H9 (cell line): ENCODE measurements around the gene SCO2. TPM values are rescaled to one million over a fixed set of nuclear protein-coding genes. Genes with fewer than 3 reads are reported as not detected.

Source experiments
- DNase-seq: peaks from one replicate; pipeline ENCODE4 v3.0.0-alpha.2; 2017
- H2AFZ ChIP-seq: one replicate; pipeline ENCODE4 v1.6.1; 2013; ENCODE audit warnings: mild to moderate bottlenecking, low read length, control low read depth, moderate library complexity
- H2AK5ac ChIP-seq: 2 replicates; pipeline ENCODE4 v1.6.1; 2013; ENCODE audit warnings: low read length, control low read depth, mixed read lengths; ENCODE audit not compliant: insufficient read length
- H2BK120ac ChIP-seq: one replicate; pipeline ENCODE4 v1.6.1; 2013; ENCODE audit warnings: low read depth, mild to moderate bottlenecking, low read length, control low read depth, inconsistent platforms; ENCODE audit not compliant: poor library complexity, severe bottlenecking
- H2BK12ac ChIP-seq: 2 replicates; pipeline ENCODE4 v1.6.1; 2013; ENCODE audit warnings: low read length, control low read depth, mixed read lengths, low read depth; ENCODE audit not compliant: insufficient read length
- H2BK15ac ChIP-seq: 2 replicates; pipeline ENCODE4 v1.6.1; 2013; ENCODE audit warnings: low read depth, low read length, control low read depth
- H2BK20ac ChIP-seq: one replicate; pipeline ENCODE4 v1.6.1; 2013; ENCODE audit warnings: low read depth, mild to moderate bottlenecking, low read length, control low read depth, inconsistent platforms; ENCODE audit not compliant: poor library complexity, severe bottlenecking
- H2BK5ac ChIP-seq: 2 replicates; pipeline ENCODE4 v1.6.1; 2013; ENCODE audit warnings: low read length, control low read depth, mixed read lengths; ENCODE audit not compliant: insufficient read length
- H3K14ac ChIP-seq: 2 replicates; pipeline ENCODE4 v1.6.1; 2013; ENCODE audit warnings: low read length, control low read depth; ENCODE audit not compliant: insufficient read depth
- H3K18ac ChIP-seq: 2 replicates; pipeline ENCODE4 v1.6.1; 2013; ENCODE audit warnings: low read depth, mild to moderate bottlenecking, mixed read lengths, low read length, control low read depth; ENCODE audit not compliant: insufficient read length
- H3K23ac ChIP-seq: 2 replicates; pipeline ENCODE4 v1.6.1; 2013; ENCODE audit warnings: low read length, control low read depth, mixed read lengths, low read depth; ENCODE audit not compliant: insufficient read length
- H3K23me2 ChIP-seq: 2 replicates; pipeline ENCODE4 v1.6.1; 2013; ENCODE audit warnings: low read depth, mild to moderate bottlenecking, mixed read lengths, low read length, control low read depth; ENCODE audit not compliant: insufficient read length, poor library complexity, severe bottlenecking
- H3K27ac ChIP-seq: 2 replicates; pipeline ENCODE4 v1.5.1; 2013; ENCODE audit warnings: low read length, control low read depth, mixed read lengths, low read depth; ENCODE audit not compliant: insufficient read length
- H3K27me3 ChIP-seq: 2 replicates; pipeline ENCODE4 v1.6.1; 2013; ENCODE audit warnings: low read length, control low read depth, inconsistent platforms; ENCODE audit not compliant: insufficient read depth
- H3K4ac ChIP-seq: 2 replicates; pipeline ENCODE4 v1.6.1; 2013; ENCODE audit warnings: low read depth, mild to moderate bottlenecking, control low read depth, inconsistent platforms, low read length, moderate library complexity
- H3K4me1 ChIP-seq: 2 replicates; pipeline ENCODE4 v1.6.1; 2013; ENCODE audit warnings: low read length, control low read depth, inconsistent platforms; ENCODE audit not compliant: insufficient read depth
- H3K4me2 ChIP-seq: 2 replicates; pipeline ENCODE4 v1.6.1; 2013; ENCODE audit warnings: low read length, control low read depth, mixed read lengths; ENCODE audit not compliant: insufficient read length, insufficient read depth
- H3K56ac ChIP-seq: 2 replicates; pipeline ENCODE4 v1.6.1; 2013; ENCODE audit warnings: low read depth, mild to moderate bottlenecking, mixed read lengths, low read length, control low read depth; ENCODE audit not compliant: insufficient read length
- H3K79me1 ChIP-seq: 2 replicates; pipeline ENCODE4 v1.6.1; 2013; ENCODE audit warnings: low read depth, mild to moderate bottlenecking, moderate library complexity, low read length, control low read depth, inconsistent platforms; ENCODE audit not compliant: insufficient read depth, poor library complexity, severe bottlenecking
- H3K79me2 ChIP-seq: 2 replicates; pipeline ENCODE4 v1.6.1; 2013; ENCODE audit warnings: low read length, control low read depth, inconsistent platforms; ENCODE audit not compliant: insufficient read depth
- H3K9ac ChIP-seq: 2 replicates; pipeline ENCODE4 v1.6.1; 2013; ENCODE audit warnings: low read length, control low read depth, mixed read lengths; ENCODE audit not compliant: insufficient read length; ENCODE audit errors: extremely low read depth
- H3K9me3 ChIP-seq: one replicate; pipeline ENCODE4 v1.6.1; 2013; ENCODE audit warnings: low read depth, low read length, inconsistent platforms; ENCODE audit not compliant: control insufficient read depth
- H3T11ph ChIP-seq: one replicate; pipeline ENCODE4 v1.6.1; 2013; ENCODE audit warnings: mild to moderate bottlenecking, low read length, control low read depth, inconsistent platforms
- H4K20me1 ChIP-seq: one replicate; pipeline ENCODE4 v1.6.1; 2013; ENCODE audit not compliant: control insufficient read depth, insufficient read length, insufficient read depth
- H4K5ac ChIP-seq: 2 replicates; pipeline ENCODE4 v1.6.1; 2013; ENCODE audit warnings: low read depth, mild to moderate bottlenecking, mixed read lengths, low read length, control low read depth; ENCODE audit not compliant: insufficient read length
- H4K8ac ChIP-seq: replicated peaks from 2 replicates; pipeline ENCODE4 v1.6.1; 2013; ENCODE audit warnings: low read length, control low read depth, mixed read lengths, low read depth; ENCODE audit not compliant: insufficient read length
- H4K91ac ChIP-seq: 2 replicates; pipeline ENCODE4 v1.6.1; 2013; ENCODE audit warnings: low read depth, mild to moderate bottlenecking, moderate library complexity, mixed read lengths, low read length, control low read depth; ENCODE audit not compliant: insufficient read length
- H3K27ac Mint-ChIP-seq, 3 experiments: 2 replicates in 2 of 3; 3 replicates in 1 of 3; pipeline ENCODE4 v1.8.0; 2020 to 2021; ENCODE audit warnings: mixed read lengths in 3 of 3, mild to moderate bottlenecking in 1 of 3, moderate library complexity in 1 of 3
- H3K27me3 Mint-ChIP-seq: 2 replicates; pipeline ENCODE4 v1.8.0; 2021; ENCODE audit warnings: low read depth, mild to moderate bottlenecking, moderate library complexity, mixed read lengths
- H3K36me3 Mint-ChIP-seq, 3 experiments: 2 replicates in 2 of 3; 3 replicates in 1 of 3; pipeline ENCODE4 v1.8.0; 2020 to 2021; ENCODE audit warnings: low read depth in 3 of 3, mixed read lengths in 3 of 3; ENCODE audit not compliant: insufficient read depth in 1 of 3
- H3K4me1 Mint-ChIP-seq, 2 experiments: 2 replicates each; pipeline ENCODE4 v1.8.0; 2020; ENCODE audit warnings: mixed read lengths in 2 of 2
- H3K4me3 Mint-ChIP-seq, 2 experiments: 2 replicates in 1 of 2; 3 replicates in 1 of 2; pipeline ENCODE4 v1.8.0; 2020 to 2021; ENCODE audit warnings: mild to moderate bottlenecking in 2 of 2, mixed read lengths in 2 of 2, moderate library complexity in 1 of 2
- H3K9me3 Mint-ChIP-seq, 2 experiments: 2 replicates in 1 of 2; 3 replicates in 1 of 2; pipeline ENCODE4 v1.8.0; 2020; ENCODE audit warnings: mild to moderate bottlenecking in 2 of 2, mixed read lengths in 2 of 2, moderate library complexity in 1 of 2
- CTCF ChIP-seq: fragments of 200-600 bp; sonication (generic); conservative IDR thresholded peaks from 3 replicates; pipeline ENCODE4 v1.8.0; 2021; ENCODE audit warnings: antibody characterized with exemption, mild to moderate bottlenecking
- WGBS: extraction: QIAGEN DNeasy Blood & Tissue Kit; methylation state at CpG from one replicate; pipeline ENCODE4 v1.1.7; 2013; ENCODE audit warnings: missing lambda C conversion rate, low lambda C conversion rate, mixed read lengths; ENCODE audit not compliant: insufficient read length; ENCODE audit errors: extremely low coverage; 5-methylcytosine and 5-hydroxymethylcytosine counted together
- total RNA-seq: library from RNA; stranded (reverse); gene quantifications from 2 replicates; pipeline ENCODE4 v1.2.1, GENCODE V29; 2021

SCO2 gene
- total RNA-seq, 1 experiment from 2014 or later: 3.3 TPM

GRCh38 chr22:50505776-50506610, 19.4 kb downstream of the SCO2 start:
- H3K56ac ChIP-seq: no peak overlapping the region
- H3K79me2 ChIP-seq: peaks cover 9% of the 10 kb centered on the region; the same call in 1 of the 2 replicates
- no peak overlapping the region for H3K4me2 ChIP-seq
- H3K27me3 Mint-ChIP-seq: no peaks in the 10 kb centered on the region
- H3K14ac ChIP-seq: no peak overlapping the region
- no peaks in the 10 kb centered on the region for H4K20me1 ChIP-seq
- DNase-seq: peak; percentile 30
- no peak overlapping the region for H4K91ac ChIP-seq
- no peak overlapping the region for H3K23ac ChIP-seq
- H3K27ac Mint-ChIP-seq: no peak overlapping the region
- H4K8ac ChIP-seq: no peak overlapping the region
- no peak overlapping the region for H3K9ac ChIP-seq
- no peak overlapping the region for H3K27ac ChIP-seq
- peaks cover 10 to 14% of the 10 kb centered on the region in 2 experiments for H3K4me1 Mint-ChIP-seq
- H2BK12ac ChIP-seq: no peak overlapping the region
- peaks cover 0 to 3% (median 0%) of the 10 kb centered on the region in 3 experiments; a peak in 2 of 7 replicates for H3K36me3 Mint-ChIP-seq
- no peak overlapping the region for H2BK5ac ChIP-seq
- H3K79me1 ChIP-seq: peaks cover 7% of the 10 kb centered on the region
- no peak overlapping the region for H2BK20ac ChIP-seq
- H3K23me2 ChIP-seq: peaks cover 12% of the 10 kb centered on the region
- H2AFZ ChIP-seq: no peak overlapping the region
- H4K5ac ChIP-seq: no peak overlapping the region
- no peak overlapping the region for H3K4ac ChIP-seq
- no peak overlapping the region for H2BK120ac ChIP-seq
- H3K18ac ChIP-seq: no peak overlapping the region
- H3T11ph ChIP-seq: no peak overlapping the region
- no peaks in the 10 kb centered on the region for H3K4me1 ChIP-seq
- H3K4me3 Mint-ChIP-seq: peak overlapping the region; percentile 92 to 96; a peak in 3 of 5 replicates
- no peak overlapping the region for H2BK15ac ChIP-seq
- no peak for TF ChIP-seq CTCF
- no peak overlapping the region for H2AK5ac ChIP-seq
- no peaks in the 10 kb centered on the region for H3K9me3 ChIP-seq
- H3K27me3 ChIP-seq: no peaks in the 10 kb centered on the region
- WGBS: no CpG with 5 or more reads among the region's 41 CpGs
- no peaks in the 10 kb centered on the region for H3K9me3 Mint-ChIP-seq
